HEK293 (cell line): Measurements from ENCODE around the gene TAF1.
"Not testable (repeated sequence)": the region's sequence is repeated elsewhere in the genome, so short reads cannot be mapped to it uniquely, and the experiment has no call there.

Experiments used
- CTCF ChIA-PET: fragments of 350-600 bp; formaldehyde crosslinking; extraction: SDS; loops from one replicate; lab custom pipeline; 2021; ENCODE audit warnings: antibody characterized with exemption; lab: Yijun Ruan, JAX
- POLR2A ChIA-PET: fragments of 300-600 bp; formaldehyde crosslinking; extraction: SDS; loops from one replicate; lab custom pipeline; 2020; ENCODE audit warnings: antibody characterized with exemption, inconsistent platforms; lab: Yijun Ruan, JAX
- H3K27ac ChIP-seq: fragments of 200-500 bp; sonication (Bioruptor generic); 2 replicates; pipeline ENCODE4 v1.5.1; 2014; ENCODE audit warnings: low read depth, low read length, control low read depth, inconsistent platforms; ENCODE audit errors: extremely low read depth
- H3K36me3 ChIP-seq, 2 experiments: fragments of 200-500 bp in 1 of 2; sonication (Bioruptor generic) in 1 of 2; 1 replicate in 1 of 2; 2 replicates in 1 of 2; pipeline ENCODE4 v1.5.1; 2014 to 2017; ENCODE audit warnings: inconsistent platforms in 2 of 2, low read length in 2 of 2; ENCODE audit not compliant: control insufficient read depth in 2 of 2, insufficient read depth in 1 of 2
- H3K4me1 ChIP-seq: fragments of 200-500 bp; sonication (Bioruptor generic); 2 replicates; pipeline ENCODE4 v1.5.1; 2014; ENCODE audit warnings: mild to moderate bottlenecking, low read length, inconsistent platforms; ENCODE audit not compliant: control insufficient read depth, insufficient read depth
- H3K4me3 ChIP-seq: 2 replicates; pipeline ENCODE4 v1.5.1; 2011; ENCODE audit warnings: low read depth, mild to moderate bottlenecking, control low read depth, low read length, moderate library complexity
- H3K9me3 ChIP-seq: fragments of 200-500 bp; sonication (Bioruptor generic); 2 replicates; pipeline ENCODE4 v1.5.1; 2014; ENCODE audit warnings: low read depth, low read length, inconsistent platforms; ENCODE audit not compliant: control insufficient read depth, insufficient read depth
- EGR2 ChIP-seq: fragments of 450-650 bp; formaldehyde crosslinking; IDR thresholded peaks from 2 replicates; pipeline ENCODE4 v1.5.1; 2016; ENCODE audit warnings: low read depth, missing biosample characterization, missing genetic modification characterization
- ELK4 ChIP-seq: IDR thresholded peaks from 2 replicates; pipeline ENCODE4 v1.6.1; 2011; ENCODE audit warnings: mild to moderate bottlenecking, low read depth, low read length, borderline replicate concordance
- GLIS2 ChIP-seq: fragments of 450-650 bp; formaldehyde crosslinking; IDR thresholded peaks from 2 replicates; pipeline ENCODE4 v1.5.1; 2016; ENCODE audit warnings: missing biosample characterization, missing genetic modification characterization
- ZNF155 ChIP-seq: fragments of 450-650 bp; formaldehyde crosslinking; IDR thresholded peaks from 2 replicates; pipeline ENCODE4 v1.5.1; 2016; ENCODE audit warnings: missing biosample characterization, missing genetic modification characterization
- ZNF202 ChIP-seq: fragments of 450-650 bp; formaldehyde crosslinking; IDR thresholded peaks from 2 replicates; pipeline ENCODE4 v1.5.1; 2016; ENCODE audit warnings: missing biosample characterization, missing genetic modification characterization, borderline replicate concordance
- ZNF280C ChIP-seq: fragments of 450-650 bp; formaldehyde crosslinking; IDR thresholded peaks from 2 replicates; pipeline ENCODE4 v1.5.1; 2016; ENCODE audit warnings: missing biosample characterization, missing genetic modification characterization
- ZNF335 ChIP-seq: fragments of 450-650 bp; formaldehyde crosslinking; conservative IDR thresholded peaks from 2 replicates; pipeline ENCODE4 v1.5.1; 2016; ENCODE audit warnings: missing biosample characterization, missing genetic modification characterization
- ZNF488 ChIP-seq: fragments of 450-650 bp; formaldehyde crosslinking; IDR thresholded peaks from 2 replicates; pipeline ENCODE4 v1.5.1; 2016; ENCODE audit warnings: missing biosample characterization, missing genetic modification characterization
- ZNF677 ChIP-seq: fragments of 450-650 bp; IDR thresholded peaks from 2 replicates; pipeline ENCODE4 v1.5.0; 2018; ENCODE audit warnings: missing biosample characterization, mild to moderate bottlenecking, missing genetic modification characterization, moderate library complexity
- TF ChIP-seq, protein P1 (sequence below): fragments of 450-650 bp; formaldehyde crosslinking; IDR thresholded peaks from 2 replicates; pipeline ENCODE4 v1.5.1; 2017; ENCODE audit warnings: missing biosample characterization, missing genetic modification characterization
- TF ChIP-seq, protein P2 (sequence below): fragments of 450-650 bp; formaldehyde crosslinking; IDR thresholded peaks from 2 replicates; pipeline ENCODE4 v1.5.1; 2016; ENCODE audit warnings: missing biosample characterization, missing genetic modification characterization

Gene TAF1

GRCh38 chrX:71509289-71509688 is 143.1 kb downstream of the TAF1 start (continued):
- TF ChIP-seq, protein P1, sequence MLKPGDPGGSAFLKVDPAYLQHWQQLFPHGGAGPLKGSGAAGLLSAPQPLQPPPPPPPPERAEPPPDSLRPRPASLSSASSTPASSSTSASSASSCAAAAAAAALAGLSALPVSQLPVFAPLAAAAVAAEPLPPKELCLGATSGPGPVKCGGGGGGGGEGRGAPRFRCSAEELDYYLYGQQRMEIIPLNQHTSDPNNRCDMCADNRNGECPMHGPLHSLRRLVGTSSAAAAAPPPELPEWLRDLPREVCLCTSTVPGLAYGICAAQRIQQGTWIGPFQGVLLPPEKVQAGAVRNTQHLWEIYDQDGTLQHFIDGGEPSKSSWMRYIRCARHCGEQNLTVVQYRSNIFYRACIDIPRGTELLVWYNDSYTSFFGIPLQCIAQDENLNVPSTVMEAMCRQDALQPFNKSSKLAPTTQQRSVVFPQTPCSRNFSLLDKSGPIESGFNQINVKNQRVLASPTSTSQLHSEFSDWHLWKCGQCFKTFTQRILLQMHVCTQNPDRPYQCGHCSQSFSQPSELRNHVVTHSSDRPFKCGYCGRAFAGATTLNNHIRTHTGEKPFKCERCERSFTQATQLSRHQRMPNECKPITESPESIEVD, result no peak
- TF ChIP-seq ZNF677 (tag by site-specific recombination), result no peak
- no peak for TF ChIP-seq ZNF335 (tag by site-specific recombination)
- TF ChIP-seq ELK4, result no peak
- TF ChIP-seq, protein P2, sequence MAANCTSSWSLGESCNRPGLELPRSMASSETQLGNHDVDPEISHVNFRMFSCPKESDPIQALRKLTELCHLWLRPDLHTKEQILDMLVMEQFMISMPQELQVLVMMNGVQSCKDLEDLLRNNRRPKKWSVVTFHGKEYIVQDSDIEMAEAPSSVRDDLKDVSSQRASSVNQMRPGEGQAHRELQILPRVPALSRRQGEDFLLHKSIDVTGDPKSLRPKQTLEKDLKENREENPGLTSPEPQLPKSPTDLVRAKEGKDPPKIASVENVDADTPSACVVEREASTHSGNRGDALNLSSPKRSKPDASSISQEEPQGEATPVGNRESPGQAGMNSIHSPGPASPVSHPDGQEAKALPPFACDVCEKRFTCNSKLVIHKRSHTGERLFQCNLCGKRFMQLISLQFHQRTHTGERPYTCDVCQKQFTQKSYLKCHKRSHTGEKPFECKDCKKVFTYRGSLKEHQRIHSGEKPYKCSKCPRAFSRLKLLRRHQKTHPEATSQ (tag by site-specific recombination), result no peak
- no peak for TF ChIP-seq ZNF280C (tag by site-specific recombination)
- no peak for TF ChIP-seq ZNF155 (tag by site-specific recombination)
- no peak for TF ChIP-seq ZNF202 (tag by site-specific recombination)
- TF ChIP-seq EGR2 (tag by site-specific recombination), result no peak
- TF ChIP-seq GLIS2, result no peak

- H3K36me3 ChIP-seq, result no peaks in the 10 kb centered on the region
- ChIA-PET POLR2A (no interaction called here), CTCF (interaction anchor here (0.6 kb wide), 1 partner anchor 24 kb away, joined by 7 read pairs; no protein-coding TSS in a partner anchor)
- H3K9me3 ChIP-seq, result no peaks in the 10 kb centered on the region
- no peaks in the 10 kb centered on the region for H3K4me1 ChIP-seq
- TF ChIP-seq ZNF488 (tag by site-specific recombination), result no peak
- no peak overlapping the region for H3K27ac ChIP-seq
- H3K4me3 ChIP-seq, result no peak overlapping the region
Observed at GRCh38 chrX:71510161-71510560, 144.0 kb downstream of the TAF1 start.

DNA sequence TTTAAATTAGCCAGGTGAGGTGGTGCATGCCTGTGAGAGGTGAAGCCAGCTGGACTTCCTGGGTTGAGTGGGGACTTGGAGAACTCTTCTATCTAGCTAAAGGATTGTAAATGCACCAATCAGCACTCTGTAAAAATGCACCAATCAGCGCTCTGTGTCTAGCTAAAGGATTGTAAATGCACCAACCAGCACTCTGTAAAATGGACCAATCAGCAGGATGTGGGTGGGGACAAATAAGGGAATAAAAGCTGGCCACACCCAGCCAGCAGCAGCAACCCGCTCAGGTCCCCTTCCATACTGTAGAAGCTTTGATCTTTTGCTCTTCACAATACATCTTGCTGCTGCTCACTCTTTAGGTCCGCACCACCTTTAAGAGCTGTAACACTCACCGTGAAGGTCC is 147.6 kb downstream of the TAF1 start:
- CTCF ChIA-PET, H3K36me3 ChIP-seq, H3K27ac ChIP-seq, H3K4me1 ChIP-seq, H3K9me3 ChIP-seq, H3K4me3 ChIP-seq: not testable (repeated sequence)
- POLR2A ChIA-PET, result interaction anchor here (1.4 kb wide), 1 partner anchor 19 kb away, joined by 3 read pairs; the partner anchor contains the start of gene OGT
